Measurements from ENCODE around the gene GDF11.

DNA sequence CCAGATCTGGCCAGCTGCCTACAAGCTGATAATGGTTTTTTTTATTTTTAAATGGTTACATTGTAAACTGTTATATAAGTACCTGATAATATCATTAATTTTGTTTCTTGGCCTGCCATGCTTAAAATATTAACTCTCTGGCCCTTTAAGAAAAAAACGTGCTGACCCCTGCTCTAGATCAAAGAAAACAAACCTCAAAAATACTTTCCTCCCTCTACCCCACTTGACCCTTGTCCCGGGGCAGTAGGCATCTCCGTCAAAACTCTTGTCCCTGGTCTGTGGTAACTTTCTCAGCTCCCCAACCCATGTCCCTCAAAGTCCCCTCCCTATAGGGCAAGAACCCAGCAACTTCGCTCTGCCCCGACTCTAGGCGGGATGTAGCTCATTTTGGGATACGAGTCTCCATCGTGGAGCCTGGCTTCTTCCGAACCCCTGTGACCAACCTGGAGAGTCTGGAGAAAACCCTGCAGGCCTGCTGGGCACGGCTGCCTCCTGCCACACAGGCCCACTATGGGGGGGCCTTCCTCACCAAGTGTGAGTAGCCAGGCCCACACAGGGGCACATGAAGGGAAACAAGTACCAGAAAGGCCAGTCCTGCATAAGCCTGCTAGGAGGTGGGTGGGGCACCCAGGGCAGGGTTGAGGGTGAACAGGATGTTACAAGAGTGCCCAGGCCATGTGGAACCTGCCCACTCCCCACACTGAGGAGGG is 19.3 kb upstream of the GDF11 start:
- TF ChIP-seq POLR2AphosphoS5 (IDR thresholded peaks at IDR 0.05; ENCODE audit: low read depth, low read length) = no peak
- TF ChIP-seq RAD21 (IDR thresholded peaks at IDR 0.05; ENCODE audit: low read depth) = no peak
- no peak for TF ChIP-seq MAX (IDR thresholded peaks at IDR 0.05)
